ENCODE measurements around the gene ALG5.

The ALG5 gene

GRCh38 chr13:36915896-36916640 is 83.1 kb downstream of the ALG5 start:
- DNase-seq (ENCODE audit: low read depth in 2 of 2), result no peak

GRCh38 chr13:36915106-36915505 is 84.0 kb downstream of the ALG5 start:
- DNase-seq (ENCODE audit: low read depth in 2 of 2), result no peak

- DNase-seq (ENCODE audit: low read depth in 2 of 2), result no peak
Measured at GRCh38 chr13:36914648-36915047, 84.5 kb downstream of the ALG5 start.

GRCh38 chr13:36913463-36913862 is 85.7 kb downstream of the ALG5 start:
- DNase-seq (ENCODE audit: low read depth in 2 of 2), result no peak

GRCh38 chr13:36912973-36913372 is 86.2 kb downstream of the ALG5 start:
- no peak for DNase-seq (ENCODE audit: low read depth in 2 of 2)

GRCh38 chr13:36912369-36912768 is 86.8 kb downstream of the ALG5 start:
- DNase-seq (ENCODE audit: low read depth in 2 of 2), result no peak

GRCh38 chr13:36910545-36910944 is 88.6 kb downstream of the ALG5 start:
- DNase-seq (ENCODE audit: low read depth in 2 of 2), result no peak

- no peak for DNase-seq (ENCODE audit: low read depth in 2 of 2)
Measured at GRCh38 chr13:36907821-36908220, 91.3 kb downstream of the ALG5 start.

GRCh38 chr13:36907266-36907665 is 91.9 kb downstream of the ALG5 start:
- no peak for DNase-seq (ENCODE audit: low read depth in 2 of 2)

GRCh38 chr13:36905944-36906343 is 93.2 kb downstream of the ALG5 start:
- no peak for DNase-seq (ENCODE audit: low read depth in 2 of 2)

- no peak for DNase-seq (ENCODE audit: low read depth in 2 of 2)
Measured at GRCh38 chr13:36903925-36904595, 95.1 kb downstream of the ALG5 start.
